Activated CD8-positive, alpha-beta memory T cell treated with anti-CD3 and anti-CD28 coated beads for 1 hour (primary cell): ENCODE data around the gene ABLIM1.

Experiments used
- DNase-seq, 2 donors: peaks; one replicate each; pipeline ENCODE4 v3.0.0-alpha.2; 2020; ENCODE audit warnings: low read depth in 1 of 2; ENCODE audit errors: extremely low read depth in 1 of 2

Gene ABLIM1

GRCh38 chr10:114593816-114594468 lies 64.1 kb downstream of the ABLIM1 start:
- no peak for DNase-seq

- DNase-seq, result no peak
Measured at GRCh38 chr10:114593240-114593792, 64.8 kb downstream of the ABLIM1 start.

GRCh38 chr10:114590993-114591392 lies 67.1 kb downstream of the ABLIM1 start:
- DNase-seq, result no peak

- DNase-seq, result no peak
Measured at GRCh38 chr10:114584419-114584818, 73.7 kb downstream of the ABLIM1 start.

GRCh38 chr10:114581071-114581470 lies 77.0 kb downstream of the ABLIM1 start:
- DNase-seq, result no peak

GRCh38 chr10:114577133-114577532 lies 80.9 kb downstream of the ABLIM1 start:
- DNase-seq, result no peak

GRCh38 chr10:114576716-114577115 lies 81.4 kb downstream of the ABLIM1 start:
- no peak for DNase-seq

GRCh38 chr10:114576132-114576487 lies 82.0 kb downstream of the ABLIM1 start:
- no peak for DNase-seq

GRCh38 chr10:114575417-114576131 lies 82.5 kb downstream of the ABLIM1 start:
- no peak for DNase-seq

- no peak for DNase-seq
Measured at GRCh38 chr10:114573330-114574045, 84.6 kb downstream of the ABLIM1 start.

GRCh38 chr10:114571316-114571999 lies 86.6 kb downstream of the ABLIM1 start:
- DNase-seq, result no peak

- no peak for DNase-seq
Measured at GRCh38 chr10:114566064-114566463, 92.0 kb downstream of the ABLIM1 start.

- no peak for DNase-seq
Measured at GRCh38 chr10:114565066-114565465, 93.0 kb downstream of the ABLIM1 start.

GRCh38 chr10:114561008-114561523 lies 97.0 kb downstream of the ABLIM1 start:
- no peak for DNase-seq

GRCh38 chr10:114560144-114560543 lies 97.9 kb downstream of the ABLIM1 start:
- no peak for DNase-seq

- no peak for DNase-seq
Measured at GRCh38 chr10:114559636-114560035, 98.4 kb downstream of the ABLIM1 start.

GRCh38 chr10:114557854-114558253 lies 100.2 kb downstream of the ABLIM1 start:
- DNase-seq, result no peak

- no peak for DNase-seq
Measured at GRCh38 chr10:114556236-114557122, 101.6 kb downstream of the ABLIM1 start.

GRCh38 chr10:114553436-114553835 lies 104.6 kb downstream of the ABLIM1 start:
- DNase-seq, result no peak

- no peak for DNase-seq
Measured at GRCh38 chr10:114552050-114552449, 106.0 kb downstream of the ABLIM1 start.
